Smooth muscle cell (in vitro differentiated cells): ENCODE results near the gene APLF. TPM values are rescaled to one million over a fixed set of nuclear protein-coding genes. Genes with fewer than 3 reads are reported as not detected.

Source experiments
- DNase-seq: peaks from one replicate; lab custom pipeline; 2025; ENCODE audit not compliant: unreplicated experiment; lab: John Stamatoyannopoulos, UW
- H2AFZ ChIP-seq: fragments of 200-600 bp; sonication (generic); 2 replicates; pipeline ENCODE4 v1.6.0; 2016; ENCODE audit warnings: antibody characterized with exemption, low read depth, mild to moderate bottlenecking
- H3F3A ChIP-seq: fragments of 200-600 bp; sonication (generic); 2 replicates; pipeline ENCODE4 v1.6.0; 2017; ENCODE audit warnings: antibody characterized with exemption, low read depth
- H3K27ac ChIP-seq: fragments of 200-600 bp; sonication (generic); 2 replicates; pipeline ENCODE4 v1.5.1; 2016; ENCODE audit warnings: low read depth, mild to moderate bottlenecking
- H3K27me3 ChIP-seq: fragments of 200-600 bp; sonication (generic); 2 replicates; pipeline ENCODE4 v1.6.1; 2016; ENCODE audit warnings: low read depth, mild to moderate bottlenecking
- H3K36me3 ChIP-seq: fragments of 200-600 bp; sonication (generic); 2 replicates; pipeline ENCODE4 v1.5.1; 2016; ENCODE audit warnings: low read depth
- H3K4me1 ChIP-seq: fragments of 200-600 bp; sonication (generic); 2 replicates; pipeline ENCODE4 v1.5.1; 2016; ENCODE audit warnings: low read depth
- H3K4me2 ChIP-seq: fragments of 200-600 bp; sonication (generic); 2 replicates; pipeline ENCODE4 v1.6.0; 2016; ENCODE audit warnings: mild to moderate bottlenecking
- H3K4me3 ChIP-seq: fragments of 200-600 bp; sonication (generic); 2 replicates; pipeline ENCODE4 v1.5.1; 2016; ENCODE audit warnings: mild to moderate bottlenecking
- H3K79me2 ChIP-seq: fragments of 200-600 bp; sonication (generic); 2 replicates; pipeline ENCODE4 v1.6.0; 2016; ENCODE audit warnings: low read depth, mild to moderate bottlenecking
- H3K9ac ChIP-seq: fragments of 200-600 bp; sonication (generic); 2 replicates; pipeline ENCODE4 v1.6.0; 2016; ENCODE audit warnings: low read depth
- H3K9me3 ChIP-seq: fragments of 200-600 bp; sonication (generic); replicated peaks from 2 replicates; pipeline ENCODE4 v1.5.1; 2016; ENCODE audit warnings: low read depth
- H4K20me1 ChIP-seq: fragments of 200-600 bp; sonication (generic); 2 replicates; pipeline ENCODE4 v1.6.0; 2016; ENCODE audit warnings: low read depth
- CTCF ChIP-seq: fragments of 200-600 bp; sonication (generic); IDR thresholded peaks from 2 replicates; pipeline ENCODE4 v1.5.1; 2017; ENCODE audit warnings: borderline replicate concordance, mild to moderate bottlenecking, antibody characterized with exemption; ENCODE audit not compliant: insufficient read depth, poor library complexity, severe bottlenecking
- WGBS: methylation state at CpG from one replicate; pipeline ENCODE4 v1.1.7; 2016; ENCODE audit warnings: low lambda C conversion rate; 5-methylcytosine and 5-hydroxymethylcytosine counted together
- polyA plus RNA-seq: library from polyadenylated mRNA; unstranded; fragments of >200 nt; fragmentation: Nextera tagmentation; extraction: Ambion mirVana; gene quantifications from 2 replicates; pipeline ENCODE4 v1.2.1, GENCODE V29; 2016
- total RNA-seq: library from RNA; depleted of rRNA; stranded (reverse); fragments of >200 nt; gene quantifications from 2 replicates; pipeline ENCODE4 v1.2.3, GENCODE V29; 2014

Gene APLF
- total and polyA plus RNA-seq, 2 experiments from 2014 or later = 3.4 to 8.0 TPM

DNA sequence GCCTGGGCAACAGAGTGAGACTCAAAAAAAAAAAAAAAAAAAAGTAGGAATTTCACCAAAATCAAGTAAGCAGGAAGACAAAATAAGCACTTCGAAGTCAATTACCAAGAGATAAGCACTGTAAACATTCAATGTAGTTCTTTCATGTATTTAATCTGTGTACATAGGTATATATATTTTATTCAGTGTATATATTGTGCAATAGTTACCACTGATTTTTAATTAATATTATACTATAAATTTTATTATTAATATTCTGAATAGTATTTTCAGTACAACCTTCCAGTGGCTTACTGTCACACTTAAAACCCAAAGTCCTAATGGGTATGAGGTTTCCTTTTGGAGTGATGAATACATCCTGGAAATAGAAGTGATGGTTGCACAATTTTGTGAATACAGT lies 9.1 kb downstream of the APLF start:
- no peak overlapping the region for H3K4me2 ChIP-seq
- 93% methylated on average over 1 of the region's 1 CpG for WGBS
- no peaks in the 10 kb centered on the region for H3K27me3 ChIP-seq
- H3K4me1 ChIP-seq = no peaks in the 10 kb centered on the region
- H3K79me2 ChIP-seq = no peaks in the 10 kb centered on the region
- H3K9ac ChIP-seq = no peak overlapping the region
- no peak for TF ChIP-seq CTCF
- H2AFZ ChIP-seq = no peak overlapping the region
- DNase-seq = no peak
- no peak overlapping the region for H3K27ac ChIP-seq
- H3K9me3 ChIP-seq = no peaks in the 10 kb centered on the region
- H3K36me3 ChIP-seq = no peaks in the 10 kb centered on the region
- H3F3A ChIP-seq = no peaks in the 10 kb centered on the region
- no peak overlapping the region for H3K4me3 ChIP-seq
- H4K20me1 ChIP-seq = no peaks in the 10 kb centered on the region

DNA sequence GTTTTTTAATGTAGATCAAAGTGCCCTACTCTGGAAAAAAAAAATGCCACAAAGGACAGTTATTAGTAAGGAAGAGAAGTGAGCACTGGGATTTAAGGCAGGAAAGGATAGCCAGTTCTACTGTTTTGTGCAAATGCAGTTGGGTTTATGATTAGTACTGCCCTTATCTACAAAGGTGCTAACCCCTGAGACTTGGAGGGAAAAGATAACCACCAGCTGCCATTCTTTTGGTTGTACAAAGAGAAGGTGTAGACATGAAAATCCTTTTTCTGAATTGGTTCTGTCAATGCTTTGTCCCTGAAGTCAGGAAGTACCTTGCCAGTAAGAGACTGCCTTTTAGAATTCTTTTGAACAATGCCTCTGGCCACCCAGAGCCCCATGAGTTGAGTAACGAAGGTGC lies 11.3 kb downstream of the APLF start:
- Histone ChIP-seq H3K9ac (no peak overlapping the region), H3K27me3 (no peaks in the 10 kb centered on the region), H3F3A (no peaks in the 10 kb centered on the region), H3K27ac (no peak overlapping the region), H3K4me1 (no peaks in the 10 kb centered on the region), H3K36me3 (no peaks in the 10 kb centered on the region), H2AFZ (no peak overlapping the region), H3K9me3 (no peaks in the 10 kb centered on the region), H3K4me3 (no peak overlapping the region), H3K79me2 (no peaks in the 10 kb centered on the region), H4K20me1 (no peaks in the 10 kb centered on the region), H3K4me2 (no peak overlapping the region)
- no peak for DNase-seq
- WGBS = 74% methylated on average over 1 of the region's 1 CpG
- TF ChIP-seq CTCF = no peak

DNA sequence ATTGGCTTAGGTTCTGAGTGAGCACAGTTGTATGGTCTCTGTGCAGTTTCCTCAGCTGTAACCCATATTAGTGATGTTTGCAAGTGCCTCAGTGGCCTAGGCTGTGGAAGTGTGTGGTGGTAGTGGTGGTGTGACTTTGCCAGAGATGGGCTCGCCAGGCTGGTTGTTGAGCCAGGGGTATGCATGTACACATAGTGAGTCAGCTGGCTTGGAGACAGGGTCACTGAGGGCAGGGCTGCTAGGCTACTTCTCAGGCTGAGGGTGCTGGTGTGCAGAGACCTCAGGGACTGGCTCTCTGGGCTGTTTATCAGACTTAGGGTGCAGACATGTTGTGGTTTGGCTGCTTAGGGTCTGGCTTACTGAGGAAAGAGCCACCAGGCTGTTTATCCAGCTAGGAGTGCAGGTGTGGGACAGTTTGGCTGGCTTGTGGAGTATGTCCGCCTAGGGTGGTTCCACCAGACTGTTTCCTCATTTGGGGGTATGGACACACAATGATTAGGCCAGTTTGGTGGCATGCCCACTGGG lies 15.0 kb downstream of the APLF start:
- Histone ChIP-seq H3K79me2 (no peaks in the 10 kb centered on the region), H4K20me1 (no peaks in the 10 kb centered on the region), H3K36me3 (no peaks in the 10 kb centered on the region), H3K27me3 (no peaks in the 10 kb centered on the region), H3K4me1 (no peaks in the 10 kb centered on the region), H2AFZ (no peak overlapping the region), H3F3A (no peaks in the 10 kb centered on the region), H3K4me2 (no peak overlapping the region), H3K9ac (no peak overlapping the region), H3K27ac (no peak overlapping the region), H3K4me3 (no peak overlapping the region), H3K9me3 (no peaks in the 10 kb centered on the region)
- WGBS = 83% methylated on average over 2 of the region's 2 CpGs
- no peak for TF ChIP-seq CTCF
- no peak for DNase-seq

GRCh38 chr2:68483011-68483410 lies 15.6 kb downstream of the APLF start:
- Histone ChIP-seq H4K20me1 (no peaks in the 10 kb centered on the region), H3K27me3 (no peaks in the 10 kb centered on the region), H3K4me1 (no peaks in the 10 kb centered on the region), H3K27ac (no peak overlapping the region), H3K36me3 (no peaks in the 10 kb centered on the region), H3F3A (no peaks in the 10 kb centered on the region), H3K9me3 (no peaks in the 10 kb centered on the region), H3K4me2 (no peak overlapping the region), H3K79me2 (no peaks in the 10 kb centered on the region), H3K4me3 (no peak overlapping the region), H2AFZ (no peak overlapping the region), H3K9ac (no peak overlapping the region)
- 71% methylated on average over 3 of the region's 3 CpGs for WGBS
- no peak for TF ChIP-seq CTCF
- DNase-seq = no peak
